ENCODE results near the gene UHRF1.

Gene UHRF1

DNA sequence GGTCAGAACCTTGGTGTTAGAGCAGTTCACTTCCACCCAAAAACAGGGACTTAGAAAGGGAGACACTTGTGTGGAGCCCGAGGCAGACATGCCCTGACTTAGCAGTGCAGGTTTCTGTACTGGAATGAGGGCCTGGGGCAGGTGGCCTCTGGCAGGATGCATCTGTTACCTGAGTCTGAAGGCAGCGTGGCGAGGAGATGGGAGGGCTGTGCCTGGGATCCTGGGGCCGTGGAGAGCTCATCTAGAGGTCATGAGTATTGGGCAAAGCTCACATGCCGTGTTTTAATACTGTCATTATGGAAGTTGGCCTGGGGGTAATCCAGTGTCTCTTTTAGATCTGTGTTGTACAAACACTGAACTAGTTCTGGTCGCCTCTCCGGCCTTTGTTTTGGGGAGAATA lies 81.0 kb downstream of the UHRF1 start:
- no peak for DNase-seq (ENCODE audit: low spot score)

DNA sequence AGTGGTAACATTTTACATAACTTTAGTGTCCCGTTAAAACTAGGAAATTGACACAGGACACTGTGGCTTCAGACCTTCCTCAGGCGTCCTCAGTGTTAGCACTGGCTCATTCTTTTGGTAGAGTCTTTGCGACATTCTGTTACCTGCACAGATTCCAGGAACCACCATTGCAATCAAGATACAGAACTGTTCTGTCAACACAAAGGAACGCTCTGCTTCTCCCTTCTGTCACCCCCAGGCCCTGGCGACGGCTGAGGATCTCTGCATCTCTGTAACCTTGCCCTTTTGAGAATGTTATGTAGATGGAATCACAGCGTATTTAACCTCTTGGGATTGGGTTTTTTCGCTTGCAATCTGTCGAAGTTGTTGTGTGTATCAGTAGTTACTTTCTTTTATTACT lies 82.2 kb downstream of the UHRF1 start:
- DNase-seq (ENCODE audit: low spot score): no peak

DNA sequence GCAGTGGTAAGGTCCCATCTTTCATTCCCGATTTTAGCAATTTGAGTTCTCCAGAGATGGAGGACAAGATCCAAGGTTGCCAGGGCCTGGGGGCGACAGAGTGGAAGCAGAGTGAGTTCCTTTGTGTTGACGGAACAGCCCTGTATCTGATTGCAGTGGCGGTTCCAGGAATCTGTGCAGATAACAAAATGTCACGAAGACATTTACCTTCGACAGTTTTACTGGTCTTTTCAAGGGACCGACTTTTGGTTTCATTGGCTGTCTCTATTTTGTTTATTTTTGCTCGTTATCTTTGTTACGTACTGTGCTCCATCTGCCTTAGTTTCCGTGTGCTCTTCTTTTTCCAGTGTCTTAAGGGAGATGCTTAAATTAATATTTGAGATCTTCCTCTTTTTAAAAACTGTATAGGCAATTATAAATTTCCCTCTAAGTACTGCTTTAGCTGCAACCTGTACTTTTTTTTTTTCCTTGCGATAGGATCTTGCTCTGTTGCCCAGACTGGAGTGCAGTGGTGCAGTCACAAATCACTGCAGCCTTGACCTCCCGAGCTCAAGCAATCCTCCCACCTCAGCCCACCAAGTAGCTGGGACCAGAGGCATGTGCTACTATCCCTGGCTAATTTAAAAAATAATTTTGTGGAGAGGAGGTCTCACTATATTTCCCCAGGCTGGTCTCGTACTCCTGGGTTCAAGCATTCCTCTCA lies 82.8 kb downstream of the UHRF1 start:
- no peak for DNase-seq (ENCODE audit: low spot score)

DNA sequence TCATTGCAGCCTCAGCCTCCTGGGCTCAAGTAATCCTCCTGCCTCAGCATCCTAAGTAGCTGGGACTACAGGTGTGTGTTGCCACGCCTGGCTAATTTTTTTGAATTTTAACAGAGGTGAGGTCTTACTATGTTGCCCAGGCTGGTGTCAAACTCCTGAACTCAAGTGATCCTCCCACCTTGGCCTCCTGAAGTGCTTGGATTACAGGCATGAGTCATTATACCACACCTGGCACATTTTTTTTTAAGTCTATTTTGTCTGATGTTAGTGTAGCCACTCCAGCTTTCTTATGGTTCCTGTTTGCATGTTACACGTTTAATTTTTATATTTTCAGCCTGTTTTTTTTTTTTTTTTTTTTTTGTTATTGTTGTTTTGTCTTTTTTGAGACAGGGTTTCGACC lies 84.4 kb downstream of the UHRF1 start:
- no peak for DNase-seq (ENCODE audit: low spot score)

DNA sequence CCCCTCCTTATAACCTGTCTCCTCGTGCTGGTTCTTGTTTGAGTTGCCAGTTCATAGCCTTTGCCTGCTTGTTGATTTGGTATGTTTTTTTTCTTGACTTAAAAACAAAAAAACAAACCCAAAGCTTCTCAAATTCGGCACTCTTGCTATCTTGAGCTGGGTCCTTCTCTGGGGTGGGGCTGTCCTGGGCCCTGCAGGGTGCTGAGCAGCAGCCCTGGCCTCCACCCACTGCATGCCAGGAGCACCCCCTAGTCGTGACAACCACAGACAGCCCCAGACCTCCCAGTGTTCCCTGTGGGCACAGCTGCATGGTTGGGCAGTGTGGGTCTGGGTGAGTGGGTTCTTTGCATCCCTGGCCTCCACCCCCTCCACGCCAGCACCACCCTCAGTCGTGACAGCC lies 87.4 kb downstream of the UHRF1 start:
- no peak for DNase-seq (ENCODE audit: low spot score)

DNA sequence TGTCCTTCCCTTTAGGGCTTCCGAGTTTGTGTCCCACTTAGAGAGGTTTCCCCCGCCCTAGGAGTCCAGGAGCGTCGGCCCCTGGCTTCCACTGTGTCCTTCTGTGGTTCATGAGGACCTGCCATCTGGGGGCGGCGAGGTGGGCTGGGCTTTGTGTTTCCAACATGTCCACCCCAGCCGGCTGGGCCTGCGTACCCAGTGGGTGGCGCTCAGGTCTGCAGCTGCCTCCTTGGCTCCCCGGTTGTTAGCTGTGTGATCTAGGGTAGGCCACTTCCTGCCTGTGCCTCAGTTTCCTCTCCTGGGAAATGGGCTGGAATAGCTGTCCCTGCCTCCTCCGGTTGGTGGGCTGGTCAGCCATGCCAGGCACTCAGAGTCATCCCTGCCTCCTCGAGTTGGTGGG lies 88.0 kb downstream of the UHRF1 start:
- no peak for DNase-seq (ENCODE audit: low spot score)

DNA sequence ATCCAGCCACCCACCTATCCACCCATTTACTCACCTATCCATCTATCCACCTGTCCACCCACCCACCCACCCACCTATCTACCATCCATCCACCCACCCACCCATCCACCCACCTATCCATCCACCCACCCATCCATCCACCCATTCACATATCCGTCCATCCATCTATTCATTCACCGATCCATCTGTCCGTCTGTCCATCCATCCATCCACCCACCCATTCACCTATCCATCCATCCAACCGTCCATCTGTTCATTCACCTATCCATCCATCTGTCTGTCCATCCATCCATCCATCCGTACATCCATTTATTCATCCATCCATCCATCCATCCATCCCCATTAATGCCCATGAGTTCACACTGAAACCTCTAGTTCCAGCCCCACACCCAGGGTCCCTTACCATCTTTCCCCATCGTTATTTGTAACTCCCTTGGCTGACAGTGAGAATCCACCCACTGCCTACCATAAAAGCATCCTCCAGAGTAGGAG lies 90.9 kb downstream of the UHRF1 start:
- no peak for DNase-seq (ENCODE audit: low spot score)

DNA sequence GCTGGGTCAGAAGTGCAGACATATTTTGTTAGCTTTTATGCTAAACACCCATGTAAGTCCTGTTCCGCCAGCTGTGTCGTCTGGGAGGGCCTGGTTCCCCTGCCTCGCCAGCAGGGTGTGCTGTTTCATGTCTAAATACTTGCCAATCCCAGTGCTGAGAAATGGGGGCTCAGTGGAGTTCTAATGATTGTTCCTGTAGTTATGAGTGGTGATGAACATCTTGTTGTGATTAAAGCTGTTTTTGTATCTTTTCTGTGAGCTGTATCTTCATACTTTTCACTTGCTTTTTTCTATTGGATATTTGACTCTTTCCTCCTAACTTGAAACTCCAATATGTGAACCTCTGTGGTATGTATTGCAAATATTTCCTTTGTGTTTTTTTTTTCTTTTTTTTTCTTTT lies 92.3 kb downstream of the UHRF1 start:
- no peak for DNase-seq (ENCODE audit: low spot score)

DNA sequence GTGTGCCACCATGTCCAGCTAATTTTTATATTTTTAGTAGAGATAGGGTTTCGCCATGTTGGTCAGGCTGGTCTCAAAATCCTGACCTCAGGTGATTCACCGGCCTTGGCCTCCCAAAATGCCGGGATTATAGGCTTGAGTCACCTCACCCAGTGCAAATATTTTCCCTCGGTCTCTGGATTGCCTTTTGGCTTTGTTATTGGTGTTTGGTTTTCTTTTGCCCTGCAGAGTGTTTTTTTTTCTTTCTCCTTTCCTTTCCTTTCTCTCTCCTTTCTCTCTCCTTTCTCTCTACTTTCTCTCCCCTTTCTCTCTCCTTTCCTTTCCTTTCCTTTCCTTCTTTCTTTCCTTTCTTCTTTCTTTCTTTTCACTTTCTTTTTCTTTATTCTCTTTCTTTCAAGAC lies 92.8 kb downstream of the UHRF1 start:
- no peak for DNase-seq (ENCODE audit: low spot score)

DNA sequence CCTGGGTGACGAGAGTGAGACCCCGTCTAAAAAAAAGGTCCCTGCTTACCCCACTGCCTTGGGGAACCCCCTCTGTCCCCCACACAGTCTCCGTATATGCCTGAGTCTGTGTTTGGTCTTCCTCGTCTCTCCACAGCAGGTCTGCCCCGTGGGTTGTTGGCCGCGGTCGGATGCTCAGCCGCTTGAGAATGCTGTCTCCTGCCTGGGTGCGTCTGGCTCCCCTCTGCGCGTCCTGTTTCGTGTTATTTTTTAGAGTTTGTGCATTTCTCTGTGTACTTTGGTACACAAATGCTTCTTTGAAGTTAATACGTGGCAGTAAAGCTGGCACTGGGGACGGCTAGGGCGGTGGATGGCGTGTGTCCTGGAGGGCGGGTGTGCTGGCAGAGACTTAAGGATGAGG lies 94.5 kb downstream of the UHRF1 start:
- DNase-seq (ENCODE audit: low spot score): no peak

DNA sequence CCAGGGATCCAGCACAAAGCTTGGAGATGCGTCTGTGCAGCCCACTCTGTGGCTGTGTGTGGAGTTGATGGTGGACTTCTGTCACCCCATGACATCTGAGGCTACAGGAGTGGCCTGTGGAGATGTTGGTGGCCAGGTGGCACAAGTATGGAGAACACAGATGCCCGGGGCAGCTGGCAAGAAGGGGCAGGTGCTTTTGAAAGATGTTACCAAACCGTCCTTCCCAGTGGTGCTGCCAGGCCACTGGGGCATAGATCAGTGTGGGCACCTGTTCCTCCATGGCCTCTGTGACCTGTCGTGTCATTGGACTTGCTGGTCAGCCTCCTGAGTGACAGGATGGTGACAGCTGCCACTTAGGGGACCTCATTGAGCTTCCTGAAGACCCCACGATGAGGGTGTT lies 95.8 kb downstream of the UHRF1 start:
- DNase-seq (ENCODE audit: low spot score): no peak

DNA sequence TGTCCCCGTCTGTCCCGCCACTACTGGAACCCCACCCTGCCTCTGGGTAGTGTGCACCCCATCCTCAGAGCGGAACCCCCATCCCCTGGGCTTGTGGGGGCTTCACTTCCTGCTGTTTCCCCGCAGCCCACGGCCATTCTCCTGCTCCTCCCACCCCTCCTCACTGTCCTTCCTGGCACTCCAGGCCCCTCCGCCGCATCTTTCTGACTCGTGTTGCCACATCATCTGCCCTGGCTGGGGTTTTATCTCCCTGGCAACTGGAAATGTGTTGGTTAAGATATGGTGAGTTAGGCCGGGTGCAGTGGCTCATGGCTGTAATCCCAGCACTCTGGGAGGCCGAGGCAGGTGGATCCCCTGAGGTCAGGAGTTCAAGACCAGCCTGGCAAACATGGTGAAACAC lies 96.9 kb downstream of the UHRF1 start:
- no peak for DNase-seq (ENCODE audit: low spot score)

DNA sequence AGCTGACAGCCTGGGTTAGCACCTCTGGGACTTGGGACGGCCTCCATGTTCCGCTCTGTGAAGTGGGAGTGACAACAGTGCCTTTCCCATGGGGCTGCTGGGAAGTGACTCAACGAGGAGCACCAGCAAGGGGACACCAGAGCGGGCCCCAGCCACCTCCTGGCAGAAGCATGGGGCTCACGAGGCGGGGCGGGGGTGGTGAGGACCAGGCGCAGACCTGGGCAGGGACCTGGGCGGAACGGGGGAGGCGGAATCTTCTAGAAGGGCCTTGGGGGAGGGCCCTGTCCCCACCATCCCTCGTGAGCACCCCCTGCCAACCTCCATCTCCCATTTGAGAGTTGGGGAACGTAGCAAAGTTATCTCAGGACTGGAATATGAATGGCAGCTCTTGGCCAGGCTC lies 97.5 kb downstream of the UHRF1 start:
- DNase-seq (ENCODE audit: low spot score): no peak

All from left forelimb (tissue), 1 donor.